GM20431 (cell line): ENCODE data around the gene SIX3.

Source experiments
- in situ Hi-C: fragments of 300-500 bp; cut with MseI, MboI; formaldehyde crosslinking; loops from one replicate; pipeline ENCODE4 v1.15.0; 2020; ENCODE audit warnings: low sequenced_read_pairs; ENCODE audit not compliant: unreplicated experiment

SIX3 gene

GRCh38 chr2:44942304-44943030 lies 965 bp downstream of the SIX3 start:
- in situ Hi-C loops: no loop called here

- in situ Hi-C loops: no loop called here
Measured at GRCh38 chr2:44943031-44943692, 1.7 kb downstream of the SIX3 start.

GRCh38 chr2:44943693-44944101 lies 2.2 kb downstream of the SIX3 start:
- in situ Hi-C loops: no loop called here

DNA sequence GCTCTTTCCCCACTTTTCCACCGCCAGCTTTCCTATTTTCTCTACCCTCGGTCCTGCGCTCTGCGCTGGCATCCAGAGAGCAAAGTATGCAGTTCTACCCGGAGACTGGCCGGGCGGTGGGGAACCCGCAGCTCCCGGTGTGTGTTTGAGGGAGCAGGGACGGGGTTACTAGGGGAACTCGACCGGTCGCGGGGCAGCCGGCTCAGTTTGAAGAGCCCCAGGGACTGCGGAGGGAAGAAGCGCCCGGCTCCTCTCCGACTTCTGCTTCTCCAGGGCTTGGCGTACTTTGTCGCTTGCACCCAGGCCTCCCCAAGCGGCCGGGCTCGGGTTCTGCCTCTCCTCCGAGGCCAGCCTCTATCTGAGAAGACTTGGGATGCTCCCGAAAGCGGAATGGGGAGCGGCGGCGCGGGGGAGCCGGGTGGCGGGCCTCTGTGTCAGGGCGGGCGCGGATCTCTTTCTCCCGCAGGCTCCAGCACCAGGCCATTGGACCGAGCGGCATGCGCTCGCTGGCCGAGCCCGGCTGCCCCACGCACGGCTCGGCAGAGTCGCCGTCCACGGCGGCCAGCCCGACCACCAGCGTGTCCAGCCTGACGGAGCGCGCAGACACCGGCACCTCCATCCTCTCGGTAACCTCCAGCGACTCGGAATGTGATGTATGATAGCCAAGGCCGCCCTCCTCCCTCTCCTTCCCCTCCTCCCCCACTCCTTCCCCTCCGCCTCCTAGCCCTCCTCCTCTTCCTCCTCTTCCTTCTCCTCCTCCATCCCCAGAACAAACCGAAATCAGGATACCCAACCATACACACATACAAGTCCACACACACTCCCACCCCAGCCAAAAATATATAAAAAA lies 2.8 kb downstream of the SIX3 start:
- in situ Hi-C loops: no loop called here

GRCh38 chr2:44944952-44945612 lies 3.6 kb downstream of the SIX3 start:
- in situ Hi-C loops: no loop called here

- in situ Hi-C loops: no loop called here
Measured at GRCh38 chr2:44945676-44946371, 4.3 kb downstream of the SIX3 start.

DNA sequence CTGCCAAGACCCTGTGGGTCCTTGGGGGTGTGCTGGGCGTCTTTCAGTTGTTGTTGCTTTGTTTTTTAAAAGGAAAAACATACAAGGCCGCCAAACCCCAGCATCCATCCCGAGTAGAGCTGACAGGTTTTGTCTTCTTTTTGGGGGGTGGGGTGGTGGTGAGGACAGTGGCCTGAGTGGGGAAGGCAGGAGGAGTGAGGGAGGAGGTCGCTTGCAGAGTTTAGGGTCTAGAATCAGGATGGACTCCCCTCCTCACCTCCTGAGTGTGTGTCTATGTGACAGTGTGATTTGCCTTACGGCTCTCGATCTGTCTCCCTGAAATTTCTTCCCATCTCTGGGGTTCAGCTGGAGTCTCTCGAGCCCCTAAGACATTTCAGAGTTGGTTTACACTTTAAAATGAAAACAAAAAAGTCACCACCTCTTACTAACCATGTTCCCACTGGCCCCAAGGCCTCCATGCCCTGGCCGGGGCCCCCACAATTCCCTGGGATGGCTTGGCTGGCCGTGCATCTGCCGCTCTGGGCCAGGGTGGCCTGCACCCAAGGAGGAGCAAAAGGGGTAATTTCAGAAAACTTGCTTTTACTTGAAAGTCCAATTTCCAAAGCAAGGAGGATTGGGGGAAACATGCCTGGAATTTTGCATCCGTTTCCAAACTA lies 5.0 kb downstream of the SIX3 start:
- in situ Hi-C loops: no loop called here

DNA sequence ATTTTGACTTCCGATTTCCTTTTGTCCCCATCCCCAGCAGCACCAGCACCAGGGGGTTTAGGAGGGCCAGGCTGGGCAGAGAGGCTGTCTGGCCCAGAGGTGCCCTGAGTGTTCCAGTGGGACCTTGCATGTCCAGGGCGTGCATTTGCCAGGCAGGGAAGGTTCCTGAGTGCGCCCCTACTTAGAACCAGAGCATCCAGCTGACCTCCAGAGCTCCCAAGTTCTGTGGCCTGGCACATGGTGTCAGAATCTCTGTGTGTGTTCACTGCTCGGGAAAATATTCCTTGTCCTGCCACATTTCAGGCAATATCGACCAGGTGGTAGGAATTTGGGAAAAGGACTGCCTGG lies 5.5 kb downstream of the SIX3 start:
- in situ Hi-C loops: no loop called here

GRCh38 chr2:44948565-44949328 lies 7.2 kb downstream of the SIX3 start:
- in situ Hi-C loops: no loop called here

- in situ Hi-C loops: loop anchor here (25.0 kb wide), 1 partner anchor 912 kb away; no protein-coding TSS in a partner anchor
Measured at GRCh38 chr2:44949329-44950151, 8.0 kb downstream of the SIX3 start.

DNA sequence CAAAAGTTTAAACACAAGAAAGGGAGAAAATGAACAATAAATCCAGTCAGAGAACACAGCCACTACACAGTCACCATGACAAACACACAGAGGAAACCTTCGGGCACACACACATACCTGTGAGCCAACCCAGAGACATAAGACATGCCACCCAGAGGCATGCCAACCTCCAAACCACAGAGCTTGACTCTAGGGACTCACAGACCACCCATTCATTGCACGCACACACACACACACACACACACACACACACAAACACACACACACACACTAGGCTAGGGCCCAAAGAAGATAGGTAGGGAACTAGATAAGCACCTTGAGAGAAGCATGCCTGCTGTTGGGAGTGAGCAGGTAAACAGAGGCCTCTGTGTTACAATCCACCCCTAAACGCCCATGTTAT lies 9.1 kb downstream of the SIX3 start:
- in situ Hi-C loops: loop anchor here (25.0 kb wide), 1 partner anchor 913 kb away; no protein-coding TSS in a partner anchor

GRCh38 chr2:44951124-44951523 lies 9.6 kb downstream of the SIX3 start:
- in situ Hi-C loops: loop anchor here (25.0 kb wide), 1 partner anchor 914 kb away; no protein-coding TSS in a partner anchor

DNA sequence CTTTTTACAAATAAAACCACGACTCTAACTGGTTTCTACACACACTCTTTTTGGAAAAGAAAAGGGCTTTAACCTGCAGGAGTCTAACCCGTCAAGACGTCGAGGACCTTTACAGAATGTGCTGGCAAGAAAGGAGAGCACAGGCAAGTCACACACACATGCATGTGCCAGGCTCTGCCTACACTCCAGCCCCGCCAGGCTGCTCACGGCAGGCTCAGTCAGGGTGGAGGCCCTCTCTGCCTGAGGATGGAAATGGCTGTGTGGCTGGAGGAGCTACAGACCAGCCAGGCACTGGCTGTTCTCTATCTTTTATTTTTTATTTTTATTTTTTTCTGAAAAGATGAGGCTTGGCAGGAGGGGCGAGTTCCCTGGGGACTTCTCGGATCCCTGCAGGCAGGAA lies 10.2 kb downstream of the SIX3 start:
- in situ Hi-C loops: loop anchor here (25.0 kb wide), 1 partner anchor 914 kb away; no protein-coding TSS in a partner anchor

- in situ Hi-C loops: loop anchor here (25.0 kb wide), 1 partner anchor 915 kb away; no protein-coding TSS in a partner anchor
Measured at GRCh38 chr2:44952143-44952805, 10.8 kb downstream of the SIX3 start.

GRCh38 chr2:44952806-44953498 lies 11.4 kb downstream of the SIX3 start:
- in situ Hi-C loops: loop anchor here (25.0 kb wide), 1 partner anchor 916 kb away; no protein-coding TSS in a partner anchor

GRCh38 chr2:44953499-44953883 lies 12.0 kb downstream of the SIX3 start:
- in situ Hi-C loops: loop anchor here (25.0 kb wide), 1 partner anchor 916 kb away; no protein-coding TSS in a partner anchor
